ELF-1 (cell line): ENCODE measurements around the gene FLRT1.

Experiments
- DNase-seq: peaks from one replicate; pipeline ENCODE4 v3.0.0-alpha.2; 2016; ENCODE audit warnings: low read depth, low spot score

The FLRT1 gene

DNA sequence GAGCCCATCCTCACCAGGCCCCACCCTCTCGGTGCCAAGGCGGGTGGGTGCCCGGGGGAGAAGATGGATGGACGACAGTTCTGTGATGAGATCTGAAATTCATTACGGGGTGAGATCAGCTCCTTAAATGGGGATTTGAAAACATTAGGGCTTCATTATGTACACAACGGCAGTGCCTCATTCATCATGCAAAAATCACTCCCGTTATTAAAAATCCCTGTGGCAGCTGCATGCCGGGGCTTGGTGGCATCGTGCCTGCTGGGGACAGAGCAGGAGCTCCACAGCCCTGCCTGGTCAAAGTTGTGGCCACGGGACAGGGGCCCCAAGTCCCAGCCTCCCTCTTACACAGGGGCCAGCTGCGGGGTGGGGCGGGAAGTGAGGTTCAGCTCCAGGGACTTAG, 29.3 kb upstream of the FLRT1 start:
- no peak for DNase-seq

DNA sequence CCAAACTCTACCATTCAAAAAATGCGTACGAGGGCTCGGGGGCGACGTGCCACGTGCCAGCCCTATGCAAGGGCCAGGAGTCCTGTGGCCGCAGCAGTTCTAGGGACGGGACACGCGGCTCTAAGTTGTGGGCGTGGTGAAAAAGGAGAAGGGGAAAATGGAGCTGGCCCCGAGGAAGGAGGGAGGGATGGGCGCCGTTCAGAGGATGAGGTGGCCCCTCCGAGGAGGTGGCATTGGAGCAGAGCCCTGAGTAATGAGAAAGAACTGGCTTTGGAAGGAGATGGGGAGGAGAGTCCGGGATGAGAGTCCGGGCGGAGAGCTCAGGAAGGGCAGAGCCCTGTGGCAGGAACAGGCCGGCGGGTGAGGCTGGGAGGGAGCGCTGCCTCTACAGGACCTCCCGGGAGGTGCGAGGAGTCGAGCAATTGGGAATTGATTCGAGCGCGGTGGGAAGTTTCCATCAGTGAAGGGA, 28.5 kb upstream of the FLRT1 start:
- peak; percentile 41 for DNase-seq

DNA sequence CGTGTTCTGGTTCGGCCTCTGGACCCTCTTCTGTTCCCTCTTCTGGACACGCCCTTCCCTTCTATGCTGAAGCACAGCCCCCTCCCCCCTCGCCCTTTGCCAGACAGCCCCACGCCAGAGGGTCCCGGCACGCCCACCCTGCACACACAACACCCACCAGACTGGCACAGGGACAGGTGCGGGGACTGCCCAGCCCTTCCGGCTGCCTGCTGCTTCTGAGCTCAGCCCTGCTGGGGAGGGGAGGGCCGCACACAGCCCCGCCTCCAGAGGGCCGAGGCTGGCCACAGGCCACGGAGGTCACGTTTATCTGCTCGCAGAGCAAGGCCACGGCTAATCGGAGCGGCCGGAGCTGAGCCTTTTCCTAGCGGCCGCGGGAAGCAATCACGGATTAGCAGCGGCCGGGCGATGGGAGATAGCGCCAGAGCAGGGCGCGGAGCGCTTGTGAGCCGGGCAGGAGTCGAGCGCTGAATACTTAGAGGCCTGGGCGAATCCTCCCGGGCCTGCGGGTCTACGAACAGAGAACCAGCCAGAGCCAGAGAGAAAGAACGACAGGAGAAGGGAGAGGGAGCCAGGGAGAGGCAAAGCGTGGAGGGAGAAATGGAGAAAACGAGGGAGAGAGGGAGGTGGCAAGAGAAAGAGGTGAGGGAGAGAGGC, 28.0 kb upstream of the FLRT1 start:
- peak; percentile 77 for DNase-seq

DNA sequence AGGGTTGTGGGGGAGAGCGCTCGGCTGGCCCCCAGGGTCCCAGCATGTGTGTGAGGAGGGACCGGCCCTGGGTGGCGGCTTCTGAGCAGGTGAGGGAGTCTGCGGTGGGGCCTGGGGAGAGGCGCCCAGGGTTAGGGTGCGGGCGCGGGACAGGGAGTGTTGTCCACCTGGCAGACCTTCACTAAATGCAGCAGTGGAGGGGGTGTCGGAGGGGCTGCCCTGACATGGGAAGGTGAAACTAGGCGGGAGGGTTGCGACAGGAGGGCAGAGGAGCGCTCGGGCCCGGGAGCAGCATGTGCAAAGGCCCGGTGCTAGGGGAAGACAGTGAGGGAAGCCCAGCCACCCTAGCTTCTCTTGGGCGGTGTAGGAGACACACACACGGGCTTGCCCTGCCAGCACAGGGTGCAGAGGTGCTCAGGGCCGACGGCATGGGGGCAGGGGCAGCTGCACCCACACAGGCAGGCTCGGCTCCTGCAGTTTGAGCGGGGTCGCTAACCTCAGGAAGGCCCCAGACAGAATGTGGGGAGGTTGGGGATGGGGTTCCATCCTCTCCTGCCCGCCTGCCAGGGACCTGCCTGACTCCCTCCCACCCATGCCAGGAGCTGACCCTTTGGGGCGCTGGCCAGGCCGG, 27.3 kb upstream of the FLRT1 start:
- DNase-seq, result no peak

DNA sequence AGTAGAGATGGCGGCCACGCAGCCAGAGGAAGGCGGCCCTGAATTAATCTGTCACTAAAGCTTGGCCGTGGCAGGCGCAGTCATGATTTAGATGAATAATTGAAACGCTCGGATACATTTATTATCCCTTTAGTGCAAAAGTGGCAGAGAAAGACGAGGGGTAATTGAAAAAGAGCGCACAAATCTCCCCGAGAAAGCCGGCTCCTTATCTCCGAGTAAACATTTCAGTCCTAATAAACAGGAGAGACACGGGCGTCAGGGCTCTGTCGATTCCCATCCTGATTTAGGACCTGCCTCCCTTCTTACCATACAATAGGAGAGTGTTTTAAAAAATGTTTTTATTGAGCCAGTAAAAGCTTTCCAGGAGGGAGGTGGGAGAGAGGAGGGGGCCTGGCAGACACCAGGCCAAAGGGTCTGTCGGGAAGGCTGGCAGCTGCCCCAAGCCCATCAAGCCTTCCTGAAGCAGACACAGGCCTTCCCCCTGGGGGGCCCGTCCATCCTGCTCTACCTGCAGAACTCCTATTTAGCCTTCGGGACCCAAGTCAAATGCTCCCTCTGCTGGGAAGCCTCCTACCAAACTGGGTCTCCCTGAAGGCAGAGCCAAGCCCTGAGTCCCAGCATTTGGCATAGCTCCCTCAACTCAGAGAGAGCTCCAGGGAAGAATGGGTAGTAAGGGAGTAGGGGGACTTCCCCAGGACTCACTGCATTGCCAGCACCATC, 26.7 kb upstream of the FLRT1 start:
- peak; percentile 88 for DNase-seq

DNA sequence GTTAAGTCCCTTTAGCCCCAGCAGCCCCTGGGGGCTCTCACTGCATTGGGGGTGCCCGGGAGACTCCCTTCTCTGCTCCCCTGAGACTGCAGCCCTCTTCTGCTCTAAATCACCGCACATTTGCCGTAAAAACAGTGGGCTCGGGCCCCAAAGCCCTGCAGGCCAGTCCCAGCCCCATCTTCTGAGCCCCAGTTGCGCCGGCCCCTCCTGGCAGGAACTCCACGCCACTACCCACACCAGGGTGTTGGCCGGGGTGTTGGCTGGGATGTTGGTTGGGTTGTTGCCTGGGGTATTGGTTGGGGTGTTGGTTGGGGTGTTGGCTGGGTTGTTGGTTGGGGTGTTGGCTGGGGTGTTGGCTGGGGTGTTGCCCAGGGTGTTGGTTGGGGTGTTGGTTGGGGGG, 26.0 kb upstream of the FLRT1 start:
- no peak for DNase-seq

DNA sequence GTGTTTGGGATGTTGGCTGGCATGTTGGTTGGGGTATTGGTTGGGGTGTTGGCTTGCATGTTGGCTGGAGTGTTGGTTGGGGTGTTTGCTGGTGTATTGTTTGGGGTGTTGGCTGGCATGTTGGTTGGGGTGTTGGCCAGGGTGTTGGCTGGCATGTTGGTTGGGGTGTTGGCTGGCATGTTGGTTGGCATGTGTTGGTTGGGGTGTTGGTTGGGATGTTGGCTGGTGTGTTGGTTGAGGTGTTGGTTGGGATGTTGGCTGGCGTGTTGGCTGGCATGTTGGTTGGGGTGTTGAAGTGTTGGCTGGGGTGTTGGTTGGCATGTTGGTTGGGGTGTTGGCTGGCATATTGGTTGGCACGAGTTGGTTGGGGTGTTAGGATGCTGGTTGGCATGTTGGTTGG, 24.9 kb upstream of the FLRT1 start:
- DNase-seq, result no peak

DNA sequence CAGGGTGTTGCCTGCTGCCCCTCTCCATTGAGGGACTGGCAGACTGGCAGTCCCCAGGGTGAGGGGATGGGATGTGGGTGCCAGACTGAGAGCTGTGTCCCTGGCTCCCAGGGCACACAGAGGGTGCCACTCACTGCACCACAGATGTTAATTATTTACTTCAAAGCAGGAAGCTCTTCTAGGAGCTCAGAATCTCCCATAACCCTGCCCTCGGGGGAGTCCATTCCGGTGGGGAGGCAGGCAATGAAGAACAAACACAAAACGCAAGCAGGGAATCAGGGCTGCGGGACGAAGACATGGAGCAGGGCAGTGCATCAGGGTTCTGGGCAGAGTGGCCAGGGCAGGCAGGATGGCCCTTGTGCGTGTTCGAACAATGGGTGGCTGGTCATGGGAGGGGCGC, 24.4 kb upstream of the FLRT1 start:
- no peak for DNase-seq

DNA sequence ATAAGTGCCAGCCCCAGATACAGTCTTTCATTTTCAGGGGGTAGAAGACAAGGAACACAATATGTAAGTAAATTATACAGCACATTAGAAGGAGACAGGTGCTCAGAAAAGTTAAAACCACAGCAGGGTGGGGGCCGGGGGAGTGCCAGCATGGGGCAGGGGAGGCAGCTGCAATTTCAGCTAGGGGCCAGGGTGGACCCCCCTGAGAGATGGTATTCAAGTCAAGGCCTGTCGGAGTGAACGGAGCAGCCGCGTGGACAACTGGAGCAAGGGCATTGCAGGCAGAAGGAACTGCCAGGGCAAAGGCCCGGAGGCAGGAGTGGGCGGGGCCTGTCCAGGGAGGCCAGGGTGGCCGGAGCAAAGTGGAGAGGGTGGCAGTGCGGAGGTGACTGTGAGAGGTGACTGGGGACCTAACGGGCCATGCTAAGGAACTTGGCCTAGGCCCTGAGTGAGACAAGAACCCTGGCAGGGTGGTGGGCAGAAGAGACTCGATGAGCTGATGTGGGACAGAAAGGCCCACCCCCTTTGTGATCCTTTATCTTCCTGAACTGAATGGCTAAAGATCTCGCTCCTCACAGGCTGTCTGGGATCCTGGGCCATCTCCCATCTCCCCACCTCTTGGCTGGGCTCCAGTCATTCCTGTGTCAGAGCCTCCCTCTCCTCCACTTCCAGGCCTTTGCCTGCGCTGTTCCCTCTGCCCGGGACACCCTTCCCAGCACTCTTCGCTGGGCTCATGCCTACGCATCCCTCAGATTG, 22.4 kb upstream of the FLRT1 start:
- DNase-seq, result no peak

DNA sequence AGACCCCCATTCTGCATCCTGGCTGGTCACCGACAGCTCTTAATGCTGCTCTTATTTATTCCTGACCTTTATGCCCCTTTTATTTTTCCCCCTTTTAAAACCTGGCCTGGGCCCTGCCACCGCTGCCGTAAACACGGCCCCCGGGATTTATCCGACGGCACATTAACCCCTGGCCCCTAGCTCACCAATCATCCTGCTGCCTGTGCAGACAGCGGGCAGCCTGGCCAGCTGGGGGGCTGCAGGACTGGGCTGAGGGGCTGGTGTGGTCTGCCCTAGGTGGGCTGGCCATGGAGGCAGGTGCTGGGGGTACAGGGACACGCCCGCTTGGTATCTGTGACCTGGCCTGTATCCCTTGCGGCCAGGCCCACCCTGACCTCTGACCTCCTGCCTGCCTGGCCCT, 21.4 kb upstream of the FLRT1 start:
- no peak for DNase-seq

DNA sequence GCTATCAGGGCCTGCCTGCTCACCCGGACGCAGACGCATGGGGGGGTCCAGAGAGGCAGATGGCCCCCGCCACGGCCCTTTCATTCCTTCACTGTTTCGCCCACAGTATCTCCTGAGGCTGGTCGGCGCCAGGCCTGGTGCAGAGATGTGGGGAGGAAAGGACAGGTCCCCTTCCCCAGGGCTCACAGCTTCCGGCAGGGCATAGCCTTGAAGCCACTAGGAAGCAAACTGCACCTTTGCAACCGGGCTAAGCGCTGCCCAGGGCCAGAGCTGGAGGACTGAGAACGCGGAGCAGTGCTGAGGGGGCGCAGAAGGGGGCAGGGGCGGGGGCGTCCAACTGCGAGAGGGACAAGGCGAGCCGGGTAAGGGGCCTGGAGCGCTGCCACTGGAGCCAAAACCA, 20.2 kb upstream of the FLRT1 start:
- DNase-seq, result no peak

DNA sequence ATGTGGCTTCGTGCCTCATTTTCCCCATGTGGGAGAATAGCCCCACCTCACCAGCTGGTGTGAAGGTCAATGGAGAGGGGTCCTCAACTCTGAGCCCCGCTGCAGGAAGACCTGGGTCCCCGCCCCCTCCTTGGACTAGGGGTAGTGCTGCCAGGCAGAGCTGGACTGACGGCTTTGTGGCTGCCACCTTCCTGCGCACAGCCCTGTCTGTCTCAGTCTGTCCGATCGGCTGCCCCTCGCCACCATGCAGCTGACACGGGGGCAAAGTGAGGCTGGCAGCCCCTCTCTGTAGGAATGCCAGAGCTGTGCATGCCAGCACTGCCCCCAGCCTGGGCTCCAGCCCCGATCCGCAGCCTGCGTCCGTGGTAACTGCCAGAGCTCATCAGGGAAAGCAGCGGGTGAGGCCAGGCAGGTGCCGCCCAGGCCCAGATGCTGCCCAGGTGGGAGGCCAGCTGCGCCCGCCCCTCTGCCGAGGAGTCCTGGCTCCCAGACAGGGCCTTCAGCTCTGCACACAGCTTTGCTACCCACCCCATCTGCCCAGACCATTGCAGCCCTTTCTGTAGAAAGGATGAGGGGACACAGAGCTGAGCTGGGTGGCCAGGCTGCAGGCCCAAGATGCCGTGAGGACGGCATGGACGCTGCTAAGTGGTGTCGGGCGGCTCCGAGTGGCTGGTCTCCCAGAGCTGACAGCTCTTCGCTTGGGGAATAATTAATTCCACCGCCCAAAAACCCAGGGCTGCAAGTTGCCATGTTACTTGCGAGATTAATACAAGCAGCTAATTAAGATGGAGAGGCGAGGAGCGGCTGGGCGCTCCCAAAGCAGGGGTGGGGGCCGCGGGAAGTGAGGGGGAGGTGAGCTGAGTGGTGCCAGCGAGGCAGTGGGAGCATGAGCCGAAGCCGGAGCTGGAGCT, 19.5 kb upstream of the FLRT1 start:
- no peak for DNase-seq

DNA sequence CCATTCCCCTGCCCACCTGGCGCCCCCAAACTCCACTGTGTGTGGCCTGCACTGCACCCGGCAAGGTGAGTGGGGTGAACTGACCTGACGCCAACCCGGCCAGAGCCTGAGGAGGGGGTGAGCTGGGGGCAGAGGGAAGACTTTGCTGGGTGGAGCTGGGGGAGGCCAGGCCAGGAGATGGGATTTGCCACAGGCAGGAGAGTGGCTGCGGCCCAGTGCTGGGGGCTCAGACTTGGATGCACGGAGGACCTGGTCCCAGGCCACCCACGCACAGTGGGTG, 17.8 kb upstream of the FLRT1 start:
- no peak for DNase-seq

DNA sequence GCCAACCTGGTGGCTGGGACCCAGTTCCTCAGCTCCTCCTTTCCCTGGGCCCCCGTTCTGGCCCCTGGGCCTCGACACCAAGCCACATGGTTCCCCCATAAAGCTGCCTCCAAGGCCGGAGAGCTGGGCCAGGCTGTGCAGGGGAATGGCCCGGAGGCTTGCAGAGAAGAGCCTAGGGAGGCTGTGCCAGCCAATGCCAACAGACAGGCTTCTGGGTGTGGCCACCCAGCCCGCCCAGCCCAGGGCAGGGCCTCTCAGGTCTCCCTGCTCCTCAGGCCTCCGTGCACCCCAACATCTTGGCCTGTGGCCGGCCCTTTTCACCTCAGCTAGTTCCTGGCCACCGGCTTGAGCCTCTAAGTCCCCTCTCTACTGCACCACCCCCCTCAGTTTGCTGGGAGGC, 17.4 kb upstream of the FLRT1 start:
- no peak for DNase-seq

DNA sequence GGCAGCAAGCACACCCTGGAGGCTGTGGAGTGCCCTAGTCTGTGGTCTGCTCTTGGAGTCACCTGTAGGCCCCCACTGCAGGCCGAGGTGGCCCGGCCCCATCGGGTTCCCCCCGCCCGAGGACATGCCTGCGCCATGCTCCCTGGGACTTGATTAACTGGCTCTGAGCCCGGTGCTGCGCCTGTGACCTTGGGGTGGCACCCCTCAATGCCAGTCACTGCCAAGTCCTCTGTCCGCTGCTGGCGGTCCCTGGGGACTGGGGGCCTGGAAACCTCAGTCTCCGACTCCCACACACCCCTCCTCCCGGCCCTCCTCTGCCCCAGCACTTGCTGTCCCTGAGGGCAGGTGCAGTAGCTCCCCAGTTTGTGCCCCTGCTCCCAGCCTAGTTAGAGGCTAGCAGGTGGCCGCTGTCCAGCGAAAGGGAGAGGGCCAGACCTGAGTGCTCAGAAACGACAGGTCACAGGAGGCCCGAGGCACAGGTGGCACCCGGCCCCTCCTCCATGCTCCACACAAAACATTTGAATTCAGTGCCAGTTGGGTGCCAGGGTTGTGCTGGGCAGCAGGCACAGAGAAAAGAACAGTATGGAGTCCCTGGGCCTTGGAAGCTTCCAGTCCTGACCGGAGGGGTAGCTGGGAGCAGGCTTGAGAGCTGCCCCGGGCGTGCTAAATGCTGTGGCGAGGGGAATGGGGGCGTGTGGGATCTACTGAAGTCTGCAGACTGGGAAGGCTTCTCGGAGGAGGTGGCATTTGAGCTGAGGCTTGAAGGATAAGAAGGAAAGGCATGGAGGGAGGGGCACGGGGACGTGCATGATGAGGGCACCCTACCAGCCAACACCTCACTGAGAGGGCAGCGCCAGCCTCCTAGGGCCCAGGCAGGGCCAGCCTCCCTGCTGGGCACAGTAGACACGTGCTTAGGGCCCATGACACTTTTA, 16.4 kb upstream of the FLRT1 start:
- no peak for DNase-seq

DNA sequence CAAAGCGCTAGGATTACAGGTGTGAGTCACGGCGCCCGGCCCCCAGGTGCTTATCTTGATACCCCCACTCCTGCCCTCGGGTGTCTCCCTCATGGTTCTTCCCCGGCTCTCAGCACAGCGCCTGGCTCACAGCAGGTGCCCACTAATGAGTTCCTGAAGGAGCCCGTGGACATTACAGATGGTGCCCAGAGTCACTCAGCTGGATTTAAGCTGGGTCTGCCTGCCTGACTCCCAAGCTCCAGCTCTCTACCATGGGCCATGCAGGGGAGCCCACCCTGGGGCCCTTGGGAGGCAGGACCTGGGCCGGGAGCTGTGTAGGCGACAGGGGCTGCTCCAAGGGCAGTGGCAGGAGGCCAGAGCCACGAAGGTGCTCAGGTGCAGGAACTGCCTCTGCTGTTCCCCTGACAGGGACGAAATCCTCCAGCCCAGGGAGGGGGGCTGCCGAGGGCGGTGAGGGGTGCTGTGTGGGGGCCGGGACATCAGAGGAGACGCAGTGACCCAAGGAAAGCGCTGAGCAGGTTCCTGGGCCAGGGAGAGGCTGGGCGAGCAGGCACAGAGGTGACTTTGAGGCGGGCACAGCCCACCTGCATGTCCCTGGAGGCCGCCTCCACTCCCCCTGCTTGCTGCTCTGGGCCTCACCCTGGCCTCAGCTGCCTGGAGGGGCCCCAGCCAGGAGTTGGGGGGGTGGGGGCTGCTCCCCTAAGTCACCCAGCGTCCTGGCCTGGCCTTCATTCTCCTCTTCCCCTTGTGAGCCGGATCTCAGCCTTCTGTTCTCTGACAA, 14.6 kb upstream of the FLRT1 start:
- DNase-seq, result no peak

DNA sequence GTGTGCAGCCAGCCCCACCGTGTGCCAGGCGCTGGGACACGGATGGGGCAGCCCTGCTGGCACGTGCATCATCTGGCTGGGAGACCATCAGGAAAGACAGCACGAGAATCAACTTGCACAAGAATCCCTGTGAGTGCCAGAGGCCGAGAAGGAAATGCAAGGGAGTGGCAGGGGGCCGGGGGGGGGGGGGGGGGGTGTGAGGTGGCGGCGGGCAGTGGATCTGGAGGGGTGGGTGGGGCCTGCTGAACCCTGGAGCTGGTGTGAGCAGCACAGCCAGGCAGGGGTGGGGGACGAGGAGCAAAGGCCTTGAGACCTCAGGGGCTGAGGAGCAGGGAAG, 14.0 kb upstream of the FLRT1 start:
- DNase-seq, result no peak

DNA sequence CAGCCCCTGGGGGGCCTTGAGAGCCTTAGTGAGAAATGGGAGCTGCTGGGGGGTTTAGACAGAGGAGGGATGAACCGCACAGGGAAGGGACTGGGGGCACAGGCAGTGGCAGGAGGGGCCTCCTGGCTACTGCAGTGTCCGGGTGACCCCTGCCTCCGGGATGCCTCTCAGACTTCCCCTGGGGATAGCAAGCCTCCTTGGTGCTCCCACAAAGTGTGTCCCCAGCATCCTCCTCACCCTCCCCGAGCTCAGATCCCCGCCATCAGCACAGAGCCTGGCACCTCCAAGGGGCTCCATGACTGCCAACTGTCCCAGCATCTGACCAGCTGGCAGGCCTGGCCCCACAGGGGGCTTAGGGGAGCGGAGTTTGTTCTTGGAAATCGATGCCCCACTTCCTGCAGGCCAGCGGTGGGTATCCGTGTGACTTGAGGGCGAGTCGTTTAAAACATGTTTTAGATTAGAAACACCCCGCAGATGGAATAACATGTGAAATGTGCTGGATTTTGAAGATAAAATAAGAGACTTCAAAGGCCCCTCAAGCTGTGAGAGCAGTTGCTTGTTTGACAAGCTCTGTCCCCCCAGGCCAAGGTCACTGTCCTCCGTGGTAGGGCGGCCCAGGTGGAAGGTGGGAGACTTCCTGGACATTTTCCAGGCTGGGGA, 13.5 kb upstream of the FLRT1 start:
- no peak for DNase-seq
